GM12878 (cell line): ENCODE results near the gene TRAPPC4. TPM values are rescaled to one million over a fixed set of nuclear protein-coding genes. Genes with fewer than 3 reads are reported as not detected.
A peak's percentile ranks its signal among the peaks of the same experiment; 100 is the strongest.

Source experiments
- GABPA ChIP-seq: IDR thresholded peaks from 2 replicates; pipeline ENCODE4 v1.6.1; 2014; ENCODE audit warnings: antibody characterized with exemption, low read depth, mild to moderate bottlenecking, inconsistent platforms
- MEF2A ChIP-seq: IDR thresholded peaks from 2 replicates; pipeline ENCODE4 v1.6.1; 2011; ENCODE audit warnings: low read depth, mild to moderate bottlenecking, low read length, moderate library complexity; ENCODE audit not compliant: insufficient read depth
- NFXL1 ChIP-seq: fragments of 450-650 bp; IDR thresholded peaks from 2 replicates; pipeline ENCODE4 v1.6.1; 2017; ENCODE audit warnings: antibody characterized with exemption, mild to moderate bottlenecking, borderline replicate concordance
- NRF1 ChIP-seq: conservative IDR thresholded peaks from 2 replicates; pipeline ENCODE4 v1.6.1; 2011; ENCODE audit warnings: mild to moderate bottlenecking, low read depth, low read length, improper control_type of control experiment
- RCOR1 ChIP-seq: conservative IDR thresholded peaks from 2 replicates; pipeline ENCODE4 v1.6.1; 2012; ENCODE audit warnings: low read depth, low read length, improper control_type of control experiment
- SKIL ChIP-seq: fragments of 450-650 bp; IDR thresholded peaks from 2 replicates; pipeline ENCODE4 v1.6.1; 2017; ENCODE audit warnings: mild to moderate bottlenecking, low read depth, inconsistent platforms; ENCODE audit not compliant: poor library complexity, severe bottlenecking
- SMARCA5 ChIP-seq: fragments of 450-650 bp; IDR thresholded peaks from 2 replicates; pipeline ENCODE4 v1.6.1; 2017; ENCODE audit warnings: mild to moderate bottlenecking
- SPI1 ChIP-seq: IDR thresholded peaks from 2 replicates; pipeline ENCODE4 v1.6.1; 2011; ENCODE audit warnings: low read depth, mild to moderate bottlenecking, low read length, moderate library complexity, borderline replicate concordance; ENCODE audit not compliant: insufficient read depth
- TCF3 ChIP-seq: IDR thresholded peaks from 2 replicates; pipeline ENCODE4 v1.6.1; 2012; ENCODE audit warnings: low read depth, mild to moderate bottlenecking, low read length, borderline replicate concordance; ENCODE audit not compliant: insufficient read depth
- TCF7 ChIP-seq: IDR thresholded peaks from 2 replicates; pipeline ENCODE4 v1.6.1; 2014; ENCODE audit warnings: antibody characterized with exemption, borderline replicate concordance
- ZBTB33 ChIP-seq: fragments of 450-650 bp; IDR thresholded peaks from 2 replicates; pipeline ENCODE4 v1.6.1; 2017; ENCODE audit warnings: mild to moderate bottlenecking
- ZNF207 ChIP-seq: fragments of 450-650 bp; IDR thresholded peaks from 2 replicates; pipeline ENCODE4 v1.6.1; 2014; ENCODE audit warnings: antibody characterized with exemption, mild to moderate bottlenecking, borderline replicate concordance
- polyA plus RNA-seq, 11 experiments: library from polyadenylated mRNA; depleted of rRNA in 4 of 11; unstranded in 6 of 11; stranded (reverse) in 5 of 11; fragments of >200 nt; fragmentation: Nextera tagmentation in 4 of 11; fragmentation: Illumina TruSeq in 1 of 11; extraction: Ambion mirVana in 4 of 11; extraction: Trizol in 1 of 11; gene quantifications; 1 replicate in 1 of 11; 2 replicates in 10 of 11; pipeline versions ENCODE4 v1.2.1 to v1.2.3, GENCODE V29; 2011 to 2016; ENCODE audit warnings: inconsistent platforms in 2 of 11, missing spikeins in 2 of 11, low read depth in 1 of 11
- total RNA-seq, 4 experiments: library from RNA; depleted of rRNA in 3 of 4; stranded (reverse); fragments of >200 nt in 3 of 4; fragmentation: Illumina TruSeq in 1 of 4; extraction: Trizol in 1 of 4; gene quantifications; 2 replicates each; pipeline versions ENCODE4 v1.2.1 to v1.2.3, GENCODE V29; 2013 to 2021
- TF ChIP-seq, protein P1 (sequence below): fragments of 450-650 bp; formaldehyde crosslinking; IDR thresholded peaks from 2 replicates; pipeline ENCODE4 v1.5.0; 2022; ENCODE audit warnings: mild to moderate bottlenecking, missing genetic modification characterization
- TF ChIP-seq, protein P2 (sequence below): fragments of 450-650 bp; conservative IDR thresholded peaks from 2 replicates; pipeline ENCODE4 v1.6.1; 2017; ENCODE audit warnings: mild to moderate bottlenecking, moderate library complexity

Gene TRAPPC4
- total and polyA plus RNA-seq, 10 of the 15 experiments (the other 5 are each of a cell fraction or from before 2014, with no cell fraction given) = 61.6 to 231 (median 98.8) TPM

GRCh38 chr11:119051440-119052162 lies 33.0 kb downstream of the TRAPPC4 start (continued):
- TF ChIP-seq, protein P1, sequence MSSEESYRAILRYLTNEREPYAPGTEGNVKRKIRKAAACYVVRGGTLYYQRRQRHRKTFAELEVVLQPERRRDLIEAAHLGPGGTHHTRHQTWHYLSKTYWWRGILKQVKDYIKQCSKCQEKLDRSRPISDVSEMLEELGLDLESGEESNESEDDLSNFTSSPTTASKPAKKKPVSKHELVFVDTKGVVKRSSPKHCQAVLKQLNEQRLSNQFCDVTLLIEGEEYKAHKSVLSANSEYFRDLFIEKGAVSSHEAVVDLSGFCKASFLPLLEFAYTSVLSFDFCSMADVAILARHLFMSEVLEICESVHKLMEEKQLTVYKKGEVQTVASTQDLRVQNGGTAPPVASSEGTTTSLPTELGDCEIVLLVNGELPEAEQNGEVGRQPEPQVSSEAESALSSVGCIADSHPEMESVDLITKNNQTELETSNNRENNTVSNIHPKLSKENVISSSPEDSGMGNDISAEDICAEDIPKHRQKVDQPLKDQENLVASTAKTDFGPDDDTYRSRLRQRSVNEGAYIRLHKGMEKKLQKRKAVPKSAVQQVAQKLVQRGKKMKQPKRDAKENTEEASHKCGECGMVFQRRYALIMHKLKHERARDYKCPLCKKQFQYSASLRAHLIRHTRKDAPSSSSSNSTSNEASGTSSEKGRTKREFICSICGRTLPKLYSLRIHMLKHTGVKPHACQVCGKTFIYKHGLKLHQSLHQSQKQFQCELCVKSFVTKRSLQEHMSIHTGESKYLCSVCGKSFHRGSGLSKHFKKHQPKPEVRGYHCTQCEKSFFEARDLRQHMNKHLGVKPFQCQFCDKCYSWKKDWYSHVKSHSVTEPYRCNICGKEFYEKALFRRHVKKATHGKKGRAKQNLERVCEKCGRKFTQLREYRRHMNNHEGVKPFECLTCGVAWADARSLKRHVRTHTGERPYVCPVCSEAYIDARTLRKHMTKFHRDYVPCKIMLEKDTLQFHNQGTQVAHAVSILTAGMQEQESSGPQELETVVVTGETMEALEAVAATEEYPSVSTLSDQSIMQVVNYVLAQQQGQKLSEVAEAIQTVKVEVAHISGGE (CRISPR knock-in tag) = no peak
- TF ChIP-seq ZNF207 (0 out of 2 replicates have a peak, but pooled peaks have one; percentile 26), MEF2A (no peak), SPI1 (peak; percentile 56; the same call in 1 of the 2 replicates), SKIL (no peak), GABPA (no peak), TCF3 (no peak), ZBTB33 (no peak), NRF1 (no peak), SMARCA5 (no peak), NFXL1 (no peak), TCF7 (no peak), RCOR1 (no peak)
- TF ChIP-seq, protein P2, sequence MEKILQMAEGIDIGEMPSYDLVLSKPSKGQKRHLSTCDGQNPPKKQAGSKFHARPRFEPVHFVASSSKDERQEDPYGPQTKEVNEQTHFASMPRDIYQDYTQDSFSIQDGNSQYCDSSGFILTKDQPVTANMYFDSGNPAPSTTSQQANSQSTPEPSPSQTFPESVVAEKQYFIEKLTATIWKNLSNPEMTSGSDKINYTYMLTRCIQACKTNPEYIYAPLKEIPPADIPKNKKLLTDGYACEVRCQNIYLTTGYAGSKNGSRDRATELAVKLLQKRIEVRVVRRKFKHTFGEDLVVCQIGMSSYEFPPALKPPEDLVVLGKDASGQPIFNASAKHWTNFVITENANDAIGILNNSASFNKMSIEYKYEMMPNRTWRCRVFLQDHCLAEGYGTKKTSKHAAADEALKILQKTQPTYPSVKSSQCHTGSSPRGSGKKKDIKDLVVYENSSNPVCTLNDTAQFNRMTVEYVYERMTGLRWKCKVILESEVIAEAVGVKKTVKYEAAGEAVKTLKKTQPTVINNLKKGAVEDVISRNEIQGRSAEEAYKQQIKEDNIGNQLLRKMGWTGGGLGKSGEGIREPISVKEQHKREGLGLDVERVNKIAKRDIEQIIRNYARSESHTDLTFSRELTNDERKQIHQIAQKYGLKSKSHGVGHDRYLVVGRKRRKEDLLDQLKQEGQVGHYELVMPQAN = 0 out of 2 replicates have a peak, but pooled peaks have one; percentile 14
